ENCODE results near the gene ETFB. TPM values are rescaled to one million over a fixed set of nuclear protein-coding genes. Genes with fewer than 3 reads are reported as not detected.

Gene ETFB
- total and polyA plus RNA-seq, 9 of the 15 experiments (the other 6 are each of a cell fraction or from before 2014, with no cell fraction given) = 18.1 to 143 (median 96.1) TPM

DNA sequence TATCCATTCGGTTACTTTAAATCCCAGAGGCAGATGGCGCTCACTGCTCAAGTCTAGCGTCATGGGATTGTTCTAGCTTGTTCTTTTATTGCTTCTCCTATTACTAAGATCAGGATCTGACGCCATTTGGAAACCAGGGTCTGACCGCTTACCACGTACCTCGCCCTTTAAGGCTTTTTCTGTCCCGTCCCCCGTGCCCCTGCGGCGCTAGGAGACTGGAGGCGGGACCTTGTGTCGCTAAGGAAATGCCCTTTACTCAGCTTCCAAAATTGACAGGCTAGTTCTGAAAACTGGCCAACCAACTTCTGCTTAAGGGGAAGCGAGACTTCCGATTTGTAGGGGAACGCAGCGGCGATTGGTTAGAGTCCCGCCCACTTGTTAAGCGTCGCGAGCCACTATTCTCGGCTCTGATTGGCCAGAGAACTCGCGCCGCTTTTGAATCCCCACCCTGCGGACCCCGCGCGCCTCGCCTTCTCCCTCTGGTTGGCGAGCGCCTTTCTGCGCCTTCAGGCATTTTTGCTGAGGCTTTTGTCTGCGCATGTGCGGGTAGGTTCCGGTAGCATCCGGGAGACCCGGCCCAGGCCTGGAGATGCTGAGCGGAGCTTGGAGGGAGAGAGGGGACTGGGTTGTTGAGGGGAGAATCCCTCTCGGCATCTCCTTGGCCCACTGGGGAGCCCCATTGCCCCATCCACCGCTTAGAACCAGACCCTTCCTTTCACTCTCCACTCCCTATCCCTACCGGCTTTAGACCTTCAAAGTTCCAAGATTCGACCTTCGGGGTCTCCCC, 28.1 kb upstream of the ETFB start (continued):
- TF ChIP-seq, protein P1, sequence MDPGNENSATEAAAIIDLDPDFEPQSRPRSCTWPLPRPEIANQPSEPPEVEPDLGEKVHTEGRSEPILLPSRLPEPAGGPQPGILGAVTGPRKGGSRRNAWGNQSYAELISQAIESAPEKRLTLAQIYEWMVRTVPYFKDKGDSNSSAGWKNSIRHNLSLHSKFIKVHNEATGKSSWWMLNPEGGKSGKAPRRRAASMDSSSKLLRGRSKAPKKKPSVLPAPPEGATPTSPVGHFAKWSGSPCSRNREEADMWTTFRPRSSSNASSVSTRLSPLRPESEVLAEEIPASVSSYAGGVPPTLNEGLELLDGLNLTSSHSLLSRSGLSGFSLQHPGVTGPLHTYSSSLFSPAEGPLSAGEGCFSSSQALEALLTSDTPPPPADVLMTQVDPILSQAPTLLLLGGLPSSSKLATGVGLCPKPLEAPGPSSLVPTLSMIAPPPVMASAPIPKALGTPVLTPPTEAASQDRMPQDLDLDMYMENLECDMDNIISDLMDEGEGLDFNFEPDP (CRISPR knock-in tag; IDR thresholded peaks at IDR 0.05) = no peak
- TF ChIP-seq, protein P2, sequence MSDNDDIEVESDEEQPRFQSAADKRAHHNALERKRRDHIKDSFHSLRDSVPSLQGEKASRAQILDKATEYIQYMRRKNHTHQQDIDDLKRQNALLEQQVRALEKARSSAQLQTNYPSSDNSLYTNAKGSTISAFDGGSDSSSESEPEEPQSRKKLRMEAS (CRISPR knock-in tag; IDR thresholded peaks at IDR 0.05) = peak; percentile 71
- no peak for TF ChIP-seq HDAC8 (tag; IDR thresholded peaks at IDR 0.05)
- TF ChIP-seq SMAD1 (IDR thresholded peaks at IDR 0.05; ENCODE audit: low read depth, low read length, partially characterized antibody) = peak; percentile 49
- TF ChIP-seq CREB1 (IDR thresholded peaks at IDR 0.05) = no peak; the same call in 1 of the 2 replicates
- peak; percentile 77; the same call in 1 of the 2 replicates for TF ChIP-seq CREB1 (CRISPR knock-in tag; IDR thresholded peaks at IDR 0.05)
- no peak for TF ChIP-seq CCAR2 (IDR thresholded peaks at IDR 0.05; ENCODE audit: low read depth, low read length)
- TF ChIP-seq, protein P3, sequence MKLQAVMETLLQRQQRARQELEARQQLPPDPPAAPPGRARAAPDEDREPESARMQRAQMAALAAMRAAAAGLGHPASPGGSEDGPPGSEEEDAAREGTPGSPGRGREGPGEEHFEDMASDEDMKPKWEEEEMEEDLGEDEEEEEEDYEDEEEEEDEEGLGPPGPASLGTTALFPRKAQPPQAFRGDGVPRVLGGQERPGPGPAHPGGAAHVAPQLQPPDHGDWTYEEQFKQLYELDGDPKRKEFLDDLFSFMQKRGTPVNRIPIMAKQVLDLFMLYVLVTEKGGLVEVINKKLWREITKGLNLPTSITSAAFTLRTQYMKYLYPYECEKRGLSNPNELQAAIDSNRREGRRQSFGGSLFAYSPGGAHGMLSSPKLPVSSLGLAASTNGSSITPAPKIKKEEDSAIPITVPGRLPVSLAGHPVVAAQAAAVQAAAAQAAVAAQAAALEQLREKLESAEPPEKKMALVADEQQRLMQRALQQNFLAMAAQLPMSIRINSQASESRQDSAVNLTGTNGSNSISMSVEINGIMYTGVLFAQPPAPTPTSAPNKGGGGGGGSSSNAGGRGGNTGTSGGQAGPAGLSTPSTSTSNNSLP (IDR thresholded peaks at IDR 0.05; ENCODE audit: borderline replicate concordance, low read depth, low read length) = peak; percentile 34; the same call in 1 of the 2 replicates

Data from K562 (cell line).